ENCODE results near the gene PGRMC2.

Gene PGRMC2, protein sequence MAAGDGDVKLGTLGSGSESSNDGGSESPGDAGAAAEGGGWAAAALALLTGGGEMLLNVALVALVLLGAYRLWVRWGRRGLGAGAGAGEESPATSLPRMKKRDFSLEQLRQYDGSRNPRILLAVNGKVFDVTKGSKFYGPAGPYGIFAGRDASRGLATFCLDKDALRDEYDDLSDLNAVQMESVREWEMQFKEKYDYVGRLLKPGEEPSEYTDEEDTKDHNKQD

DNA sequence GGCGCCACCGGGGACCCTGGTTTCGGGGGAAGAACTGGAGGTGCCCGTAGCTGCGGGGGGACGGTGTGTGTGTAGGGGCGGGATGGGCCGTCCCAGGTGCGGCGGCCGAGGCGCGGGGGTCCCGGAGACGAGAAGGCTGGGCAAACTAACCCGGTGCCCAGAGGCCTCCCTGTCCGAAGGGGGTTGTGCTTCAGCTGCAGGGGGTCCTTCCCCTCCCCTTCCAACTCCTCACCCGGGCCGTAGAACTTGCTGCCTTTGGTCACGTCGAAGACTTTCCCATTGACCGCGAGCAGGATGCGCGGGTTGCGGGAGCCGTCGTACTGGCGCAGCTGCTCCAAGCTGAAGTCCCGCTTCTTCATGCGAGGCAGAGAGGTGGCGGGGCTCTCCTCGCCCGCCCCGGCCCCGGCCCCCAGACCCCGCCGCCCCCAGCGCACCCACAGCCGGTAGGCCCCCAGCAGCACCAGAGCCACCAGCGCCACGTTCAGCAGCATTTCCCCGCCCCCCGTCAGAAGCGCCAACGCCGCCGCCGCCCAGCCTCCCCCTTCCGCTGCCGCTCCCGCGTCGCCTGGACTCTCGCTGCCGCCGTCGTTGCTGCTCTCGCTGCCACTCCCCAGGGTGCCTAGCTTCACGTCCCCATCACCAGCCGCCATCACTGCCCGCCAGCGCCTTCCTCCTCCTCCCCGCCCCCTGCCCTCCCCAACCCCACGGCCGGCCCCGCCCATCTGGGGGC is at the start of gene PGRMC2:
Gene PGRMC2, minus strand, starts transcription at position 673 of the 730 bp plus-strand sequence. Its CDS starts 23 bp downstream, at position 650.
- TF ChIP-seq ZBTB7A (IDR thresholded peaks at IDR 0.05; ENCODE audit: low read depth): 0 out of 2 replicates have a peak, but pooled peaks have one; percentile 33
- peak; percentile 75; the same call in 1 of the 2 replicates for TF ChIP-seq TAF1 (IDR thresholded peaks at IDR 0.05; ENCODE audit: low read depth)
- TF ChIP-seq YY1 (IDR thresholded peaks at IDR 0.05; ENCODE audit: low read depth): peak; percentile 93
- TF ChIP-seq RAD21 (IDR thresholded peaks at IDR 0.05; ENCODE audit: low read depth): no peak
- TF ChIP-seq EGR1 (IDR thresholded peaks at IDR 0.05): no peak; the same call in 1 of the 2 replicates
- TF ChIP-seq EP300 (IDR thresholded peaks at IDR 0.05; ENCODE audit: borderline replicate concordance): peak; percentile 36; the same call in 1 of the 2 replicates

DNA sequence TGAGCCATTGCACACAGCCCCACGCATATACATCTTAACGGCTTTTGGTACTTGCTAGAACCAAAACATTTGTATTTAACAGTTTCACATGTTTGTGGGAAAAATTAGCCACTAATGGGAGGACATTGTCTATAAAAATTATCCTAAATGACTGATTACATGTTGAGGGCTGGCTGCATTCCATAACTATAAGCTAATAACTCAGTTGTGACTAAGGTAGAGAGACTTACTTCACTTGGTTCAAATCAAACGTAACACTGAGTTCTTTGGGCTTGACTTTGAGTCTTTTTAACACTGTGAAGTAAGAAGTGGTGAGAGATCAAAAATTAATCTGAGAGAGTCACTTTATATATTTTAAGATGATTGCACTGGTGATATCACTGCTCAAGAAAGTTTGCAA is 47.9 kb upstream of the PGRMC2 start:
- TF ChIP-seq NFIC (IDR thresholded peaks at IDR 0.05) (no peak), CREB1 (IDR thresholded peaks at IDR 0.05; ENCODE audit: low read depth) (no peak), USF1 (IDR thresholded peaks at IDR 0.05) (no peak), FOXM1 (IDR thresholded peaks at IDR 0.05; ENCODE audit: borderline replicate concordance, low read depth) (no peak), REST (IDR thresholded peaks at IDR 0.05; ENCODE audit: low read depth) (no peak), RAD21 (IDR thresholded peaks at IDR 0.05; ENCODE audit: low read depth) (no peak), YY1 (IDR thresholded peaks at IDR 0.05; ENCODE audit: low read depth) (no peak)

GRCh38 chr4:128334256-128334655 is 46.6 kb upstream of the PGRMC2 start:
- TF ChIP-seq CEBPB (IDR thresholded peaks at IDR 0.05) (no peak), ZBTB7A (IDR thresholded peaks at IDR 0.05; ENCODE audit: low read depth) (no peak), CREB1 (IDR thresholded peaks at IDR 0.05; ENCODE audit: low read depth) (no peak), RAD21 (IDR thresholded peaks at IDR 0.05; ENCODE audit: low read depth) (no peak), REST (IDR thresholded peaks at IDR 0.05; ENCODE audit: low read depth) (no peak), NFIC (IDR thresholded peaks at IDR 0.05) (no peak)

GRCh38 chr4:128333309-128334018 is 45.9 kb upstream of the PGRMC2 start:
- peak; percentile 81 for TF ChIP-seq REST (IDR thresholded peaks at IDR 0.05; ENCODE audit: low read depth)
- TF ChIP-seq YY1 (IDR thresholded peaks at IDR 0.05; ENCODE audit: low read depth): no peak

- TF ChIP-seq USF1 (IDR thresholded peaks at IDR 0.05): no peak
- TF ChIP-seq ZBTB7A (IDR thresholded peaks at IDR 0.05; ENCODE audit: low read depth): no peak
- TF ChIP-seq CREB1 (IDR thresholded peaks at IDR 0.05; ENCODE audit: low read depth): no peak
- TF ChIP-seq MAX (IDR thresholded peaks at IDR 0.05): no peak
- no peak for TF ChIP-seq EP300 (IDR thresholded peaks at IDR 0.05; ENCODE audit: borderline replicate concordance)
- TF ChIP-seq TCF12 (IDR thresholded peaks at IDR 0.05; ENCODE audit: low read depth): no peak
Measured at GRCh38 chr4:128332081-128332480, 44.5 kb upstream of the PGRMC2 start.
